ENCODE data around the gene PTPRCAP.
"Not testable (repeated sequence)": the region's sequence is repeated elsewhere in the genome, so short reads cannot be mapped to it uniquely, and the experiment has no call there.

The PTPRCAP gene

DNA sequence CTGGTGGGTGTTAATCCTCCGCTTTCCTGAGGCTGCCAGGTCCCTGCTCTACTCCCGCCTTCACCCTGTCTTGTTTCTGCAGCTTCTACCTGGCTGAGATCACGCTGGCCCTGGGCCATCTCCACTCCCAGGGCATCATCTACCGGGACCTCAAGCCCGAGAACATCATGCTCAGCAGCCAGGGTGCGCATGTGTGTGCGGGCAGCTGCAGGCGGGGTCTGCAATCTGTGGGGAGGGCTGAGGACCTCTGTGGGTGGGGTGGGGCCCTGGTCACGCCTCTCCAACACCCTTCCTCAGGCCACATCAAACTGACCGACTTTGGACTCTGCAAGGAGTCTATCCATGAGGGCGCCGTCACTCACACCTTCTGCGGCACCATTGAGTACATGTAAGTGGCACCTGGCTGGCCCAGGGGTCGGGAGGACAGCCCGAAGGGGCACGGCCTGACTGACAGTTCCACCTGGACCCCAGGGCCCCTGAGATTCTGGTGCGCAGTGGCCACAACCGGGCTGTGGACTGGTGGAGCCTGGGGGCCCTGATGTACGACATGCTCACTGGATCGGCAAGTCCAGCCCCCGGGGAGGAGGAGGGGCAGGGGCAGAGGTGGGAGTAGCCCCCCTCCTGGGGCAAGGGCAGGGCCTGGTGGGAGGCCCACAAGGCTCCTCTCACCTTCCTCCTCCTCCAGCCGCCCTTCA lies 4.7 kb downstream of the PTPRCAP start:
- Histone ChIP-seq H3K4me1 (ENCODE audit: control insufficient read depth, insufficient read depth, low read length) (peaks cover 8% of the 10 kb centered on the region; the same call in 1 of the 2 replicates), H3K36me3 (ENCODE audit: control insufficient read depth, insufficient read depth, low read length) (peaks cover 22% of the 10 kb centered on the region), H3K27me3 (ENCODE audit: control insufficient read depth, insufficient read depth, low read length) (no peaks in the 10 kb centered on the region), H3K4me3 (ENCODE audit: low read length) (no peak overlapping the region), H3K27ac (ENCODE audit: low read length) (no peak overlapping the region), H3K9me3 (ENCODE audit: control insufficient read depth, insufficient read depth, low read length) (no peaks in the 10 kb centered on the region)
- no peak for DNase-seq (ENCODE audit: low read depth, low spot score)
- no CpG with 5 or more reads among the region's 22 CpGs for WGBS (ENCODE audit: insufficient coverage, insufficient read length)

DNA sequence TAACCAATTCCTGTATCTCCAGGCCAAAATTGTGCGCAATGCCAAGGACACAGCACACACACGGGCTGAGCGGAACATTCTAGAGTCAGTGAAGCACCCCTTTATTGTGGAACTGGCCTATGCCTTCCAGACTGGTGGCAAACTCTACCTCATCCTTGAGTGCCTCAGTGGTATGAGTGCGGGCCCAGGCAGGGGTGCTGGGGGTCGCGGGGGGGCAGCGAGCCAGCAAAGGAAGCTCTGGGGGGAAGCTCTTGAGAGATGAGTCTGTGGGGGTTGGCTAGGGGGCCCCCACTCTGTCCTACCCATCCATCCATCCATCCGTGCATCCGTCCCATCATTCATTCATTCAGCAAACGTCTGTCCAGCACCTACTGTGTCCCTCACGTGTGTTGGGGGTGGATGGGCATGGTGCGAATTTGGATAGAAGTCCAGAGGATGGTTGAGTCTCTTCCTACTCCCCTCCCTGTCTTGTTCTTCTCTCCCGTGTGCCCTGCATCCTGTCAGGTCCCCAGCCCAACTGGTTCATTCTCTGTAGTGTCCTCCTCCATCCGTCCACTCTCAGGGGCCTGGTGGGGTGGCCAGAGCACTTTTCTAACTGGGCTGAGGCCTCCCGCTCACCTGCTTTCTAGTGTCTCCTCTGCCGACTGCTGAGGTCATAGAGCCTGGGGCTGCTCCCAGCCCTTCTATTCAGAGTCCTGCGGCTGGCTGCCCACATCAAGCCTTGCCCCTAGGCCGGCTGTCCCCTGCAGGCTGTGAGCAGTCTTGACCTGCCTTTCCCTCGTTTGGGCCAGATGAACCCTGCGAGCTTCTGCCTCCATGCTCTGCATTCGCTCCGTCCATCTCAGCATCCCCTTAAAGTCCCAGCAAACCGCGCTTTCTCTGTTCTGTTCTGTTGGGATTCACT lies 5.9 kb downstream of the PTPRCAP start:
- no peaks in the 10 kb centered on the region for H3K9me3 ChIP-seq (ENCODE audit: control insufficient read depth, insufficient read depth, low read length)
- H3K4me1 ChIP-seq (ENCODE audit: control insufficient read depth, insufficient read depth, low read length): peaks cover 5% of the 10 kb centered on the region; the same call in 1 of the 2 replicates
- H3K27me3 ChIP-seq (ENCODE audit: control insufficient read depth, insufficient read depth, low read length): no peaks in the 10 kb centered on the region
- WGBS (ENCODE audit: insufficient coverage, insufficient read length): no CpG with 5 or more reads among the region's 24 CpGs
- no peak for DNase-seq (ENCODE audit: low read depth, low spot score)
- peaks cover 22% of the 10 kb centered on the region for H3K36me3 ChIP-seq (ENCODE audit: control insufficient read depth, insufficient read depth, low read length)
- no peak overlapping the region for H3K4me3 ChIP-seq (ENCODE audit: low read length)
- H3K27ac ChIP-seq (ENCODE audit: low read length): no peak overlapping the region

DNA sequence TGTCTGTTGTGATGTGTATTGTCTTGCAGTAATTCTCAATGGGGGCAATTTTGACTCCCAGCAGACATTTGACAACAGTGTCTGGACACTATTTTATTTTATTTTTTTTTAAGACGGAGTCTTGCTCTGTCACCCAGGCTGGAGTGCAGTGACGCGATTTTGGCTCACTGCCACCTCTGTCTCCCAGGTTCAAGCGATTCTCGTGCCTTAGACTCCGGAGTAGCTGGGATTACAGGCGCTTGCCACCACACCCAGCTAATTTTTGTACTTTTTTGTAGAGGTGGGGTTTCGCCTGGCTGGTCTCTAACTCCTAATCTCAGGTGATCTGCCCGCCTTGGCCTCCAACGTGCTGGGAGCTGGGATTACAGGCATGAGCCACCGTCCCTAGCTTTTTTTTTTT lies 7.8 kb downstream of the PTPRCAP start:
- H3K27me3 ChIP-seq (ENCODE audit: control insufficient read depth, insufficient read depth, low read length): no peaks in the 10 kb centered on the region
- H3K4me1 ChIP-seq (ENCODE audit: control insufficient read depth, insufficient read depth, low read length): peaks cover 2% of the 10 kb centered on the region; the same call in 1 of the 2 replicates
- H3K4me3 ChIP-seq (ENCODE audit: low read length): no peak overlapping the region
- DNase-seq (ENCODE audit: low read depth, low spot score): no peak
- H3K27ac ChIP-seq (ENCODE audit: low read length): no peak overlapping the region
- WGBS (ENCODE audit: insufficient coverage, insufficient read length): no CpG with 5 or more reads among the region's 11 CpGs
- H3K9me3 ChIP-seq (ENCODE audit: control insufficient read depth, insufficient read depth, low read length): no peaks in the 10 kb centered on the region
- H3K36me3 ChIP-seq (ENCODE audit: control insufficient read depth, insufficient read depth, low read length): peaks cover 22% of the 10 kb centered on the region

DNA sequence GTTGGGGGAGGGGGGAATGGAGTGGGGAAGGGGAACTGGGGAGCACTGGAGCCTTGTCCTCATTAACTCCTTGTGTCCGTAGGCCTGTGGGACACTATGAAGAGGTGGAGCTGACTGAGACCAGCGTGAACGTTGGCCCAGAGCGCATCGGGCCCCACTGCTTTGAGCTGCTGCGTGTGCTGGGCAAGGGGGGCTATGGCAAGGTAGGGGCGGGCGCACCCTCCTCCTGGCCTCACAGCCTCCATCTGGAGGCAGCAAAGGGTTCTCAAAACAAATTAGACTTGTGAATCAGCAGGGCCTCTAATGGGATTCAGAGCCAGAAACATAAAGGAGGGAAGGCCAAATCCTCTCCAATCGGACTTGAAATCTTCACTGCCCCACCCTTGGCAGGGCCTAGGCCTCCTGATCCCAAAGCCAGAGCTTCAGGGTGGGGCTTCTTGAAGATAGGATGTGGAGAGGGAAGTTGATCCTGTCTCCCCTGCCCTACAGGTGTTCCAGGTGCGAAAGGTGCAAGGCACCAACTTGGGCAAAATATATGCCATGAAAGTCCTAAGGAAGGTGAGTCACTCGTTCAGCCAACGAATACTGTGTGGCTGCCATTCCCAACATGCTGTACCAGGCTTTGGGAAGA lies 8.3 kb downstream of the PTPRCAP start:
- no peak for DNase-seq (ENCODE audit: low read depth, low spot score)
- Histone ChIP-seq H3K27ac (ENCODE audit: low read length) (no peak overlapping the region), H3K4me1 (ENCODE audit: control insufficient read depth, insufficient read depth, low read length) (peaks cover 2% of the 10 kb centered on the region; the same call in 1 of the 2 replicates), H3K4me3 (ENCODE audit: low read length) (peak overlapping the region; percentile 91; the same call in 1 of the 2 replicates), H3K36me3 (ENCODE audit: control insufficient read depth, insufficient read depth, low read length) (peaks cover 17% of the 10 kb centered on the region), H3K9me3 (ENCODE audit: control insufficient read depth, insufficient read depth, low read length) (no peaks in the 10 kb centered on the region), H3K27me3 (ENCODE audit: control insufficient read depth, insufficient read depth, low read length) (no peaks in the 10 kb centered on the region)
- no CpG with 5 or more reads among the region's 12 CpGs for WGBS (ENCODE audit: insufficient coverage, insufficient read length)

DNA sequence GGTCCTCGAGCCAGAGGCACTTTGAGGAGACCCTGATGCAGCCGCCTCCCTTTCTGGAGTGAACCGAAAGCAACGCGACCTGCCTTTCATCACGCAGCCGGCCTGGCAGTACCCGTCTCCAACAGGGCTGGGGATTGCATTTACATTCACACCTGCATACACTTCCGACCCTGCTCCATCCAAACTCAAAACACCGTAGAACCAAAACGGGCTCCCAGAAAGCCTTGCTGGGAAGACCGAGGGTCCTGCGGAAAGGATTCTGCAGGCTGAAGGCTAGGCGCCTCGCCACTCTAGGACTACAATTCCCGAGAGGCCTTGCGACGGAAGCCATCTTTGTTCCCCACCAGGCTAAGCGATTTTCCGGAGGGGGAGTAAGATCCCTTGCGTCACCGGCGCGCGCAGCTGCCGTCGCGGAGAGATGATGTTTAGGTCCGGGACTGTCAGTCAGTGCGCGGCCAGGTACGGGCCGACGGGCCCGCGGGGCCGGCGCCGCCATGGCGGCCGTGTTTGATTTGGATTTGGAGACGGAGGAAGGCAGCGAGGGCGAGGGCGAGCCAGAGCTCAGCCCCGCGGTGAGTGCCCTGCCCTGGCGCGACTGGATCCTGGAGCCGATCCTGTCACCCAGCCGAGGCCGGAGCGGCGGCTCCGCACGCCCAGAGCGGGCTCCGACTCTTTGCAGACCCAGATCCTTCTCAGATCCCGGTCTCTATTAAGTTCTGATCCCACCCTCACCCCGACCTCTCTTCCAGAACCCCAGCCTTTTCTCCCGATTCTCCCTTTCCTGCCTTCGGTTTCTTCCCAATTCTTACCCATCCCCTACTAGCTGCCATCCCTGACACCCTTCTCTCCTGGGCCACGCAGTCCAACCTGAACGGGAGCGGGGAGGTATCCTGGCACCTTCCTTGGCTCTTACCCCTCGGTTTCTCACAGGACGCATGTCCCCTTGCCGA lies 9.2 kb downstream of the PTPRCAP start, which contains the start of gene RPS6KB2:
TSS of gene RPS6KB2 (plus strand) at position 443 of the 950 bp plus-strand sequence. CDS start at position 495, 52 bp downstream.
- no CpG with 5 or more reads among the region's 68 CpGs for WGBS (ENCODE audit: insufficient coverage, insufficient read length)

DNA sequence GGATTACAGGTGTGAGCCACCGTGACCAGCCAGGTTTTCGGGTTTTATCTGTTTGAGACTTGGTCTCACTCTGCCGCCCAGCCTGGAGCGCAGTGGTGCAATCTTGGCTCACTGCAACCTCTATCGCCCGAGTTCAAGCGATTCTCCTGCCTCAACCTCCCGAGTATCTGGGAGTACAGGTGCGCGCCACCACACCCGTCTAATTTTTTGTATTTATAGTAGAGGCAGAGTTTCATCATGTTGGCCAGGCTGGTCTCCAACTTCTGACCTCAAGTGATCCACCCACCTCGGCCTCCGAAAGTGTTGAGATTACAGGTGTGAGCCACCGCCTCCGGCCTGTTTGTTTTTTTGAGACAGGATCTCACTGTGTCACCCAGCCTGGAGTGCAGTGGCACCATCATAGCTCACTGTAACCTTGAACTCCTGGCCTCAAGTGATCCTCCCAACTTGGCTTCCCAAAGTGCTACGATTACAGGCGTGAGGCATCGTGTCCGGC lies 10.1 kb downstream of the PTPRCAP start:
- H3K27me3 ChIP-seq (ENCODE audit: control insufficient read depth, insufficient read depth, low read length); H3K36me3 ChIP-seq (ENCODE audit: control insufficient read depth, insufficient read depth, low read length); H3K4me1 ChIP-seq (ENCODE audit: control insufficient read depth, insufficient read depth, low read length); H3K9me3 ChIP-seq (ENCODE audit: control insufficient read depth, insufficient read depth, low read length); H3K4me3 ChIP-seq (ENCODE audit: low read length); DNase-seq (ENCODE audit: low read depth, low spot score); H3K27ac ChIP-seq (ENCODE audit: low read length): not testable (repeated sequence)
- WGBS (ENCODE audit: insufficient coverage, insufficient read length): no CpG with 5 or more reads among the region's 19 CpGs

More for the DNA sequence above, 9.2 kb downstream of the PTPRCAP start, which contains the start of gene RPS6KB2:
- peak; percentile 98 for DNase-seq (ENCODE audit: low read depth, low spot score)
- H3K27me3 ChIP-seq (ENCODE audit: control insufficient read depth, insufficient read depth, low read length): no peaks in the 10 kb centered on the region
- peaks cover 2% of the 10 kb centered on the region; the same call in 1 of the 2 replicates for H3K4me1 ChIP-seq (ENCODE audit: control insufficient read depth, insufficient read depth, low read length)
- peak within 1 kb of the TSS; percentile 91 for H3K4me3 ChIP-seq (ENCODE audit: low read length)
- no peak within 1 kb of the TSS for H3K27ac ChIP-seq (ENCODE audit: low read length)
- H3K36me3 ChIP-seq (ENCODE audit: control insufficient read depth, insufficient read depth, low read length): peaks cover 12% of the 10 kb centered on the region
- H3K9me3 ChIP-seq (ENCODE audit: control insufficient read depth, insufficient read depth, low read length): no peaks in the 10 kb centered on the region

GRCh38 chr11:67423891-67424613 lies 13.4 kb downstream of the PTPRCAP start:
- DNase-seq (ENCODE audit: low read depth, low spot score): no peak
- H3K4me1 ChIP-seq (ENCODE audit: control insufficient read depth, insufficient read depth, low read length): peaks cover 4% of the 10 kb centered on the region

DNA sequence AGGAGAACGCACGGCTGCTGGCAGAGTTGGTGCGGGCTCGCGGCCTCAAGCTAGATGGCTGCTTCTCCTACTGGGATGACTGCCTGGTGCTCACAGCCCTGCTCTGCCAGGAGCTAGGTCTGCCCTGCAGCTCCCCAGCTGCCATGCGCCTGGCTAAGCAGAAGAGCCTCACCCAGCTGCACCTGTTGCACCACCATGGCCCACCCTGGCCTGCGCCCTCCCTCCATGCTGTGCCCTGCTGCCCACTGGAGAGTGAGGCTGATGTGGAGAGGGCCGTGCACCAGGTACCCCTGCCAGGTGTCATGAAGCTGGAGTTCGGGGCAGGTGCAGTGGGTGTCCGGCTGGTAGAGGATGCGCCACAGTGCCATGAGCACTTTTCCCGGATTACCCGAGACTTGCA lies 14.0 kb downstream of the PTPRCAP start:
- H3K36me3 ChIP-seq (ENCODE audit: control insufficient read depth, insufficient read depth, low read length): no peaks in the 10 kb centered on the region
- H3K27me3 ChIP-seq (ENCODE audit: control insufficient read depth, insufficient read depth, low read length): no peaks in the 10 kb centered on the region
- no peak overlapping the region for H3K27ac ChIP-seq (ENCODE audit: low read length)
- no peaks in the 10 kb centered on the region for H3K9me3 ChIP-seq (ENCODE audit: control insufficient read depth, insufficient read depth, low read length)
- H3K4me3 ChIP-seq (ENCODE audit: low read length): no peak overlapping the region
- H3K4me1 ChIP-seq (ENCODE audit: control insufficient read depth, insufficient read depth, low read length): peaks cover 2% of the 10 kb centered on the region; the same call in 1 of the 2 replicates
- WGBS (ENCODE audit: insufficient coverage, insufficient read length): no CpG with 5 or more reads among the region's 13 CpGs
- DNase-seq (ENCODE audit: low read depth, low spot score): no peak

More at GRCh38 chr11:67423891-67424613, 13.4 kb downstream of the PTPRCAP start:
- Histone ChIP-seq H3K27me3 (ENCODE audit: control insufficient read depth, insufficient read depth, low read length) (no peaks in the 10 kb centered on the region), H3K4me3 (ENCODE audit: low read length) (no peak overlapping the region), H3K27ac (ENCODE audit: low read length) (no peak overlapping the region), H3K36me3 (ENCODE audit: control insufficient read depth, insufficient read depth, low read length) (no peaks in the 10 kb centered on the region), H3K9me3 (ENCODE audit: control insufficient read depth, insufficient read depth, low read length) (no peaks in the 10 kb centered on the region)
- WGBS (ENCODE audit: insufficient coverage, insufficient read length): no CpG with 5 or more reads among the region's 34 CpGs

DNA sequence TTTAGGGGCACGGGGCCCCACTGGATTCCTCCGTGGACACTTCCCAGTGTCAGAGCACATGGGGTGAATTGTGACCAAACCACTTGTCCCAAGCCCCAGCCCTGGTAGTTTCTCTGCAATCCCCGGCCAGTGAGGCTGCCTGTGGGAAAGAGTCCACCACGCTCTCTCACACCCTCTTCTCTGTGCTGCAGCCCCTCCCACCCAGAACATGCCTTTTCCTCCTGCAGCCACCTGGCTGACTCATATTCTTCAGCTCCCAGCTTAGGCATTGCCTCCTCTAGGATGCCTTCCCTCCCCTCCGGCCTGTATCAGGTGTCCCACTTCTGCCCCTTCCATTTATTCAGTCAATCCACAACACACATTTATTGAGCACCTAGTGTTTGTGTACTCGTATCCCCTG lies 14.6 kb downstream of the PTPRCAP start:
- Histone ChIP-seq H3K36me3 (ENCODE audit: control insufficient read depth, insufficient read depth, low read length) (no peaks in the 10 kb centered on the region), H3K4me3 (ENCODE audit: low read length) (no peak overlapping the region), H3K27me3 (ENCODE audit: control insufficient read depth, insufficient read depth, low read length) (no peaks in the 10 kb centered on the region), H3K9me3 (ENCODE audit: control insufficient read depth, insufficient read depth, low read length) (no peaks in the 10 kb centered on the region), H3K4me1 (ENCODE audit: control insufficient read depth, insufficient read depth, low read length) (peaks cover 2% of the 10 kb centered on the region; the same call in 1 of the 2 replicates), H3K27ac (ENCODE audit: low read length) (no peak overlapping the region)
- WGBS (ENCODE audit: insufficient coverage, insufficient read length): no CpG with 5 or more reads among the region's 6 CpGs
- no peak for DNase-seq (ENCODE audit: low read depth, low spot score)

Measured in iPS DF 6.9 (cell line).